Adrenal gland (tissue), 12 donors: ENCODE measurements around the gene ABCA13. TPM values are rescaled to one million over a fixed set of nuclear protein-coding genes. Genes with fewer than 3 reads are reported as not detected.
A peak's percentile ranks its signal among the peaks of the same experiment; 100 is the strongest.

Source experiments
- DNase-seq, 7 donors: peaks; one replicate each; pipeline ENCODE4 v3.0.0-alpha.2; 2019 to 2020
- H3K27ac ChIP-seq, 5 donors: fragments of 200-600 bp; sonication (generic) in 4 of 5; 1 replicate in 3 of 5; 2 replicates in 2 of 5; pipeline versions ENCODE4 v1.5.1 to v1.8.0; 2016 to 2020; ENCODE audit warnings: mild to moderate bottlenecking in 1 of 5
- H3K27me3 ChIP-seq: fragments of 200-600 bp; 2 replicates; pipeline ENCODE4 v1.8.0; 2021
- H3K36me3 ChIP-seq, 2 donors: fragments of 200-600 bp; replicated peaks in 1 of 2; 1 replicate in 1 of 2; 2 replicates in 1 of 2; pipeline versions ENCODE4 v1.5.1 to v1.8.0; 2018 to 2022
- H3K4me1 ChIP-seq, 2 donors: fragments of 200-600 bp; replicated peaks in 1 of 2; 1 replicate in 1 of 2; 2 replicates in 1 of 2; pipeline versions ENCODE4 v1.5.1 to v1.8.0; 2018 to 2021
- H3K4me3 ChIP-seq, 4 donors: fragments of 200-600 bp; sonication (generic) in 3 of 4; one replicate each; pipeline ENCODE4 v1.5.1; 2016 to 2018
- H3K9me3 ChIP-seq, 3 donors: fragments of 200-600 bp; sonication (generic) in 1 of 3; replicated peaks in 1 of 3; 1 replicate in 2 of 3; 2 replicates in 1 of 3; pipeline versions ENCODE4 v1.5.1 to v1.8.0; 2016 to 2021
- CTCF ChIP-seq, 6 experiments: fragments of 450-650 bp in 4 of 6; fragments of 200-600 bp in 2 of 6; sonication (generic) in 1 of 6; IDR thresholded peaks; 1 replicate in 5 of 6; 2 replicates in 1 of 6; pipeline versions ENCODE4 v1.5.1 to v1.8.0; 2016 to 2021; ENCODE audit warnings: antibody characterized with exemption in 6 of 6, mild to moderate bottlenecking in 2 of 6, moderate library complexity in 1 of 6
- POLR2A ChIP-seq, 2 donors: fragments of 450-650 bp; IDR thresholded peaks; one replicate each; pipeline ENCODE4 v1.6.1; 2017; ENCODE audit warnings: antibody characterized with exemption in 2 of 2, mild to moderate bottlenecking in 2 of 2, moderate library complexity in 1 of 2
- WGBS, 4 donors: extraction: QIAGEN DNeasy Blood & Tissue Kit in 2 of 4; methylation state at CpG; one replicate each; pipeline versions ENCODE4 v1.1.5 to v1.1.7; 2013 to 2017; 5-methylcytosine and 5-hydroxymethylcytosine counted together
- intact Hi-C, 2 donors: fragments of 100-400 bp; cut with DNase I; formaldehyde crosslinking; loops; one replicate each; pipeline versions ENCODE4 v1.14.1 to v1.15.0; 2022 to 2023
- polyA plus RNA-seq, 3 donors: library from polyadenylated mRNA; stranded (reverse); fragments of 200-250 nt in 2 of 3; fragments of 350-450 nt in 1 of 3; fragmentation: Illumina TruSeq in 1 of 3; extraction: RNeasy Lipid Tissue Mini Kit (QIAGEN cat#74804) in 1 of 3; gene quantifications; one replicate each; pipeline ENCODE4 v1.2.3, GENCODE V29; 2013 to 2014
- total RNA-seq, 9 donors: library from RNA; depleted of rRNA in 4 of 9; stranded (reverse); fragments of >200 nt in 4 of 9; fragments of 120-200 nt in 1 of 9; fragmentation: NEBNext Ultra II Directional in 1 of 9; extraction: Animal tissue kit (Norgen Biotek cat#: 25700) in 1 of 9; gene quantifications; one replicate each; pipeline versions ENCODE4 v1.1.0 to v1.2.4, GENCODE V29; 2013 to 2023
- donor health status: healthy with polysubstance abuse.
- donor health status: Bipolar disorder and iron deficiency.
- donor health status: DM: yes; HTN: yes; CAD: no.
- donor health status: DM: no; HTN: no; CAD: no.
- donor health status: DM: no; HTN: no; CAD: no.
- donor health status: DM: yes; HTN: yes; CAD: no.

ABCA13 gene
- total and polyA plus RNA-seq, 12 donors = 0.03 to 0.94 (median 0.09) TPM; not detected in 4

GRCh38 chr7:48611993-48612392 lies 440.7 kb downstream of the ABCA13 start:
- 40 to 58% (median 56%) methylated on average over 3 of the region's 3 CpGs for WGBS, 4 donors
- intact Hi-C loops = no loop called here
- peak in 2 of 7 donors; percentile 19 for DNase-seq
- Histone ChIP-seq H3K27me3 (no peaks in the 10 kb centered on the region), H3K36me3 (no peaks in the 10 kb centered on the region), H3K27ac (no peak overlapping the region), H3K4me1 (no peaks in the 10 kb centered on the region), H3K4me3 (no peak overlapping the region), H3K9me3 (no peaks in the 10 kb centered on the region)
- TF ChIP-seq POLR2A (IDR thresholded peaks at IDR 0.05) = no peak
- TF ChIP-seq CTCF (IDR thresholded peaks at IDR 0.05) = no peak

- intact Hi-C loops = no loop called here
- H3K36me3 ChIP-seq = no peaks in the 10 kb centered on the region
- DNase-seq = no peak
Measured at GRCh38 chr7:48617508-48617907, 446.2 kb downstream of the ABCA13 start.

GRCh38 chr7:48617993-48618392 lies 446.7 kb downstream of the ABCA13 start:
- no peak for TF ChIP-seq POLR2A (IDR thresholded peaks at IDR 0.05)
- no peak for TF ChIP-seq CTCF (IDR thresholded peaks at IDR 0.05)
- WGBS, 4 donors = 88 to 94% (median 92%) methylated on average over 3 of the region's 3 CpGs
- intact Hi-C loops = no loop called here

More at GRCh38 chr7:48617508-48617907, 446.2 kb downstream of the ABCA13 start:
- TF ChIP-seq POLR2A (IDR thresholded peaks at IDR 0.05) = no peak
- no peak for TF ChIP-seq CTCF (IDR thresholded peaks at IDR 0.05)
- WGBS, 4 donors = 55 to 76% (median 64%) methylated on average over 7 of the region's 7 CpGs
- H3K4me3 ChIP-seq = no peak overlapping the region
- no peaks in the 10 kb centered on the region for H3K27me3 ChIP-seq
- no peaks in the 10 kb centered on the region for H3K9me3 ChIP-seq
- H3K4me1 ChIP-seq = no peaks in the 10 kb centered on the region
- no peak overlapping the region for H3K27ac ChIP-seq

GRCh38 chr7:48621076-48621475 lies 449.8 kb downstream of the ABCA13 start:
- H3K4me3 ChIP-seq = no peak overlapping the region
- H3K27me3 ChIP-seq = no peaks in the 10 kb centered on the region
- WGBS, 4 donors = 53 to 63% (median 58%) methylated on average over 4 of the region's 4 CpGs
- H3K36me3 ChIP-seq = no peaks in the 10 kb centered on the region
- no peaks in the 10 kb centered on the region for H3K9me3 ChIP-seq
- no peak overlapping the region for H3K27ac ChIP-seq
- no peaks in the 10 kb centered on the region for H3K4me1 ChIP-seq
- DNase-seq = no peak
- TF ChIP-seq CTCF (IDR thresholded peaks at IDR 0.05) = no peak
- no peak for TF ChIP-seq POLR2A (IDR thresholded peaks at IDR 0.05)
- intact Hi-C loops = no loop called here

More at GRCh38 chr7:48617993-48618392, 446.7 kb downstream of the ABCA13 start:
- no peak for DNase-seq
- H3K27ac ChIP-seq = no peak overlapping the region
- no peaks in the 10 kb centered on the region for H3K4me1 ChIP-seq
- no peaks in the 10 kb centered on the region for H3K36me3 ChIP-seq
- H3K27me3 ChIP-seq = no peaks in the 10 kb centered on the region
- H3K4me3 ChIP-seq = no peak overlapping the region
- H3K9me3 ChIP-seq = no peaks in the 10 kb centered on the region
